Panc1 (cell line): ENCODE data around the gene HIPK4. TPM values are rescaled to one million over a fixed set of nuclear protein-coding genes. Genes with fewer than 3 reads are reported as not detected.

ENCODE experiments used
- ATAC-seq: fragments of 200-7000 bp; cut with Tn5 transposase; 2 replicates; pipeline ENCODE4 v1.9.1; 2020; ENCODE audit warnings: mild to moderate bottlenecking, moderate library complexity
- BruUV-seq: library from RNA; stranded (reverse); fragments of 400-500 nt; replicated peaks from 2 replicates; lab custom pipeline; 2021; lab: Mats Ljungman, UMichigan
- CTCF ChIA-PET: fragments of 300-600 bp; sonication (Branson Sonifier 250); formaldehyde crosslinking; loops from one replicate; lab custom pipeline; 2022; ENCODE audit warnings: antibody characterized with exemption; lab: Charles Lee
- POLR2A ChIA-PET: fragments of 300-600 bp; sonication (Branson Sonifier 250); formaldehyde crosslinking; loops from one replicate; lab custom pipeline; 2022; ENCODE audit warnings: antibody characterized with exemption; lab: Charles Lee
- DNase-seq: peaks from one replicate; pipeline ENCODE4 v3.0.0-alpha.2; 2010; ENCODE audit warnings: low read depth, low spot score
- H3K27ac ChIP-seq: 2 replicates; pipeline ENCODE4 v1.5.1; 2011; ENCODE audit warnings: mild to moderate bottlenecking, low read length, inconsistent platforms
- H3K27me3 ChIP-seq: fragments of 200-500 bp; sonication (Bioruptor generic); 2 replicates; pipeline ENCODE4 v1.6.0; 2014; ENCODE audit warnings: low read length, inconsistent platforms; ENCODE audit not compliant: control insufficient read depth, insufficient read depth
- H3K36me3 ChIP-seq: fragments of 200-500 bp; sonication (Bioruptor generic); 2 replicates; pipeline ENCODE4 v1.5.1; 2014; ENCODE audit warnings: inconsistent platforms, mild to moderate bottlenecking, low read length, moderate library complexity; ENCODE audit not compliant: control insufficient read depth, insufficient read depth
- H3K4me1 ChIP-seq: 2 replicates; pipeline ENCODE4 v1.5.1; 2011; ENCODE audit warnings: inconsistent platforms, mild to moderate bottlenecking, low read length, moderate library complexity; ENCODE audit not compliant: control insufficient read depth, insufficient read depth
- H3K4me3 ChIP-seq, 2 experiments: 2 replicates each; pipeline ENCODE4 v1.5.1; 2011 to 2012; ENCODE audit warnings: low read depth in 2 of 2, low read length in 2 of 2, mild to moderate bottlenecking in 2 of 2, inconsistent platforms in 1 of 2, moderate library complexity in 1 of 2
- H3K9me3 ChIP-seq: fragments of 200-500 bp; sonication (Bioruptor generic); 2 replicates; pipeline ENCODE4 v1.5.1; 2014; ENCODE audit warnings: low read depth, mild to moderate bottlenecking, inconsistent platforms, low read length, moderate library complexity; ENCODE audit not compliant: control insufficient read depth, insufficient read depth
- CTCF ChIP-seq: fragments of 450-650 bp; IDR thresholded peaks from 2 replicates; pipeline ENCODE4 v1.5.1; 2017; ENCODE audit warnings: mild to moderate bottlenecking
- POLR2AphosphoS5 ChIP-seq: IDR thresholded peaks from 2 replicates; pipeline ENCODE4 v1.6.1; 2012; ENCODE audit warnings: mild to moderate bottlenecking, low read depth, low read length, moderate library complexity
- REST ChIP-seq, 2 experiments: IDR thresholded peaks; 2 replicates each; pipeline ENCODE4 v1.6.1; 2011 to 2012; ENCODE audit warnings: low read depth in 2 of 2, control low read depth in 1 of 2, low read length in 1 of 2, mild to moderate bottlenecking in 1 of 2, moderate library complexity in 1 of 2; ENCODE audit not compliant: insufficient read depth in 1 of 2
- SIN3A ChIP-seq: IDR thresholded peaks from 2 replicates; pipeline ENCODE4 v1.6.1; 2012; ENCODE audit warnings: low read depth, mild to moderate bottlenecking, low read length, moderate library complexity, borderline replicate concordance; ENCODE audit not compliant: insufficient read depth
- TCF7L2 ChIP-seq: IDR thresholded peaks from 2 replicates; pipeline ENCODE4 v1.6.1; 2011; ENCODE audit warnings: mild to moderate bottlenecking, low read depth, low read length, inconsistent platforms
- in situ Hi-C: cut with HindIII; loops from 2 replicates; pipeline ENCODE4 v1.10.0; 2016; ENCODE audit warnings: low sequenced_read_pairs, low pct_unique_long_range_greater_than_20kb
- intact Hi-C: fragments of 100-400 bp; cut with micrococcal nuclease; formaldehyde crosslinking; loops from one replicate; pipeline ENCODE4 v1.10.0; 2022; ENCODE audit not compliant: unreplicated experiment
- total RNA-seq: library from RNA; stranded (reverse); gene quantifications from one replicate; pipeline ENCODE4 v1.2.1, GENCODE V29; 2021; ENCODE audit not compliant: unreplicated experiment

Gene HIPK4
- total RNA-seq, 1 experiment from 2014 or later = 0.13 TPM

GRCh38 chr19:40389404-40390083, 437 bp downstream of the HIPK4 start:
- H3K36me3 ChIP-seq = no peaks in the 10 kb centered on the region
- no peaks in the 10 kb centered on the region for H3K9me3 ChIP-seq
- no peak overlapping the region for H3K4me3 ChIP-seq
- H3K27ac ChIP-seq = no peak overlapping the region
- H3K4me1 ChIP-seq = no peaks in the 10 kb centered on the region
- TF ChIP-seq REST (IDR thresholded peaks at IDR 0.05; ENCODE audit: insufficient read depth in 1 of 2, low read depth in 2 of 2, low read length in 1 of 2) = no peak
- no peak for TF ChIP-seq POLR2AphosphoS5
- DNase-seq (no peak), ATAC-seq (no peak)
- ChIA-PET POLR2A (no interaction called here), CTCF (no interaction called here)
- intact Hi-C loops = no loop called here
- BruUV-seq = no TSS peak
- in situ Hi-C loops = no loop called here
- H3K27me3 ChIP-seq = no peaks in the 10 kb centered on the region

GRCh38 chr19:40388481-40388880, 1.5 kb downstream of the HIPK4 start:
- DNase-seq = no peak
- BruUV-seq = no TSS peak
- intact Hi-C loops = no loop called here

More at GRCh38 chr19:40388481-40388880, 1.5 kb downstream of the HIPK4 start:
- no peaks in the 10 kb centered on the region for H3K9me3 ChIP-seq
- in situ Hi-C loops = no loop called here
- ATAC-seq = no peak
- no peaks in the 10 kb centered on the region for H3K4me1 ChIP-seq
- TF ChIP-seq CTCF = no peak
- TF ChIP-seq SIN3A = no peak
- TF ChIP-seq REST (IDR thresholded peaks at IDR 0.05; ENCODE audit: insufficient read depth in 1 of 2, low read depth in 2 of 2, low read length in 1 of 2) = no peak
- no peak for TF ChIP-seq POLR2AphosphoS5
- no peak for TF ChIP-seq TCF7L2
- ChIA-PET CTCF (no interaction called here), POLR2A (no interaction called here)
- no peak overlapping the region for H3K4me3 ChIP-seq
- H3K36me3 ChIP-seq = no peaks in the 10 kb centered on the region
- no peaks in the 10 kb centered on the region for H3K27me3 ChIP-seq
- H3K27ac ChIP-seq = no peak overlapping the region
